ENCODE results near the gene ACTG2.

GRCh38 chr2:73925033-73925704 lies 32.4 kb downstream of the ACTG2 start:
- TF ChIP-seq POLR2A (IDR thresholded peaks at IDR 0.05) (no peak), CTCF (IDR thresholded peaks at IDR 0.05) (no peak)

Data from breast epithelium (tissue), 3 donors.